Ishikawa (cell line): ENCODE results near the gene ACAP2.

Experiments
- CEBPB ChIP-seq: IDR thresholded peaks from 2 replicates; pipeline ENCODE4 v1.6.1; 2012
- CREB1 ChIP-seq: IDR thresholded peaks from 2 replicates; pipeline ENCODE4 v1.6.1; 2012; ENCODE audit warnings: low read depth
- EGR1 ChIP-seq: IDR thresholded peaks from 2 replicates; pipeline ENCODE4 v1.6.1; 2012
- EP300 ChIP-seq: IDR thresholded peaks from 2 replicates; pipeline ENCODE4 v1.6.1; 2012; ENCODE audit warnings: borderline replicate concordance
- FOXM1 ChIP-seq: IDR thresholded peaks from 2 replicates; pipeline ENCODE4 v1.6.1; 2012; ENCODE audit warnings: low read depth, borderline replicate concordance
- NFIC ChIP-seq: IDR thresholded peaks from 2 replicates; pipeline ENCODE4 v1.6.1; 2012
- RAD21 ChIP-seq: IDR thresholded peaks from 2 replicates; pipeline ENCODE4 v1.6.1; 2012; ENCODE audit warnings: low read depth
- REST ChIP-seq: IDR thresholded peaks from 2 replicates; pipeline ENCODE4 v1.6.1; 2012; ENCODE audit warnings: low read depth, mild to moderate bottlenecking
- TAF1 ChIP-seq: IDR thresholded peaks from 2 replicates; pipeline ENCODE4 v1.6.1; 2012; ENCODE audit warnings: low read depth, mild to moderate bottlenecking
- TCF12 ChIP-seq: IDR thresholded peaks from 2 replicates; pipeline ENCODE4 v1.6.1; 2012; ENCODE audit warnings: low read depth
- TEAD4 ChIP-seq: IDR thresholded peaks from 2 replicates; pipeline ENCODE4 v1.6.1; 2012
- YY1 ChIP-seq: IDR thresholded peaks from 2 replicates; pipeline ENCODE4 v1.6.1; 2012; ENCODE audit warnings: low read depth
- ZBTB7A ChIP-seq: IDR thresholded peaks from 2 replicates; pipeline ENCODE4 v1.6.1; 2012; ENCODE audit warnings: low read depth
- TF ChIP-seq, protein P1 (sequence below): IDR thresholded peaks from 2 replicates; pipeline ENCODE4 v1.6.1; 2012
- TF ChIP-seq, protein P2 (sequence below): IDR thresholded peaks from 2 replicates; pipeline ENCODE4 v1.6.1; 2012

The ACAP2 gene

GRCh38 chr3:195284842-195285241 is 158.0 kb downstream of the ACAP2 start:
- TF ChIP-seq RAD21 (no peak), EGR1 (no peak), FOXM1 (no peak), YY1 (no peak), EP300 (no peak), CREB1 (no peak), ZBTB7A (no peak), REST (no peak), TAF1 (no peak)
- TF ChIP-seq, protein P1, sequence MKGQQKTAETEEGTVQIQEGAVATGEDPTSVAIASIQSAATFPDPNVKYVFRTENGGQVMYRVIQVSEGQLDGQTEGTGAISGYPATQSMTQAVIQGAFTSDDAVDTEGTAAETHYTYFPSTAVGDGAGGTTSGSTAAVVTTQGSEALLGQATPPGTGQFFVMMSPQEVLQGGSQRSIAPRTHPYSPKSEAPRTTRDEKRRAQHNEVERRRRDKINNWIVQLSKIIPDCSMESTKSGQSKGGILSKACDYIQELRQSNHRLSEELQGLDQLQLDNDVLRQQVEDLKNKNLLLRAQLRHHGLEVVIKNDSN = no peak

GRCh38 chr3:195282961-195283360 is 159.9 kb downstream of the ACAP2 start:
- TF ChIP-seq RAD21 (no peak), TEAD4 (no peak), CREB1 (no peak)

DNA sequence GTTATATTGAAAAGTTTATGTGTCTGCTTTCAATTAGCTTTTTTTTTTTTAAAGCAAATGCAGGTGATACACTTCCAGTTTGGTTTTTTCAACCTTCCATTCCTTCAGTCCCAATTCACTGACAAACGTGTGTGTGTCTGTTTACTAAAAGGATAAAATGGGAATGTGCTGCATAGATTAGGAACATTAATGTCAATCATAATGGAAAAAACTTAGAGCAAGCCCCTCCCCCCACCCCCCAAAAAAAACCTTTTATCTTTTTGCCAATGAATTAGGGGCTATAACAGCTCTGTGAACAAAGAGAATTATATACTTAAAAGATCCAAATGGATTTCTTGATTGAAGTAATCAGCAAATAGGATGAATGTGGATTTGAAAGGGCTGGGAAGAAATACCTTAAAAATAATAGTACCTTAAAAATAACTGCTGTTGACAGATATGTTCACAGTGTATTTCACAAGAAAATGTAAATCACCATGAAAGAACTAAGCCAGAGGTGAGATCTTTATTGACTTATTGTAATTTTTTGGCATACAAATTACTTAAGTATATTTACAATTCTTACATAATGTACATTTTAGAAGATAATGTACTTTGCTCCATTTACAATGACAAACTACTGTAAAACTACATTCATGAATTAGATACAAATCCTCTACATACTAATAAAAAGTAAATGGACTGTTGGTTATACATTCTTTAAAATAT is 168.4 kb downstream of the ACAP2 start:
- TF ChIP-seq, protein P2, sequence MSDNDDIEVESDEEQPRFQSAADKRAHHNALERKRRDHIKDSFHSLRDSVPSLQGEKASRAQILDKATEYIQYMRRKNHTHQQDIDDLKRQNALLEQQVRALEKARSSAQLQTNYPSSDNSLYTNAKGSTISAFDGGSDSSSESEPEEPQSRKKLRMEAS = no peak
- no peak for TF ChIP-seq TEAD4
- TF ChIP-seq TAF1 = no peak
- no peak for TF ChIP-seq EGR1
- no peak for TF ChIP-seq CEBPB
- no peak for TF ChIP-seq FOXM1
- TF ChIP-seq YY1 = no peak
- no peak for TF ChIP-seq RAD21
- no peak for TF ChIP-seq ZBTB7A
- no peak for TF ChIP-seq CREB1
- TF ChIP-seq EP300 = no peak
- TF ChIP-seq REST = no peak
- TF ChIP-seq, protein P1 = no peak

GRCh38 chr3:195271410-195272243 is 171.2 kb downstream of the ACAP2 start:
- TF ChIP-seq NFIC = peak; percentile 30; the same call in 1 of the 2 replicates
- TF ChIP-seq CEBPB = no peak
- peak; percentile 16; the same call in 1 of the 2 replicates for TF ChIP-seq EGR1
- peak; percentile 5; the same call in 1 of the 2 replicates for TF ChIP-seq TAF1
- peak; percentile 46; the same call in 1 of the 2 replicates for TF ChIP-seq TCF12
- no peak for TF ChIP-seq REST
- no peak; the same call in 1 of the 2 replicates for TF ChIP-seq ZBTB7A
- TF ChIP-seq, protein P1 = peak; percentile 93
- TF ChIP-seq, protein P2 = peak; percentile 81
- TF ChIP-seq TEAD4 = peak; percentile 24; the same call in 1 of the 2 replicates
- TF ChIP-seq FOXM1 = peak; percentile 8; the same call in 1 of the 2 replicates
- peak; percentile 91 for TF ChIP-seq RAD21
- no peak for TF ChIP-seq YY1
